ENCODE measurements around the gene PLXNA2. TPM values are rescaled to one million over a fixed set of nuclear protein-coding genes. Genes with fewer than 3 reads are reported as not detected.

The PLXNA2 gene
- polyA plus RNA-seq, 1 of the 3 experiments (the other 2 are of a cell fraction), result 8.5 TPM

GRCh38 chr1:208044589-208045462 lies 199.4 kb downstream of the PLXNA2 start:
- WGBS (ENCODE audit: low lambda C conversion rate), result 92% methylated on average over 27 of the region's 27 CpGs
- no peaks in the 10 kb centered on the region for H3K9me3 ChIP-seq
- H3K4me3 ChIP-seq (ENCODE audit: low read depth in 2 of 2, low read length in 1 of 2), result no peak overlapping the region

DNA sequence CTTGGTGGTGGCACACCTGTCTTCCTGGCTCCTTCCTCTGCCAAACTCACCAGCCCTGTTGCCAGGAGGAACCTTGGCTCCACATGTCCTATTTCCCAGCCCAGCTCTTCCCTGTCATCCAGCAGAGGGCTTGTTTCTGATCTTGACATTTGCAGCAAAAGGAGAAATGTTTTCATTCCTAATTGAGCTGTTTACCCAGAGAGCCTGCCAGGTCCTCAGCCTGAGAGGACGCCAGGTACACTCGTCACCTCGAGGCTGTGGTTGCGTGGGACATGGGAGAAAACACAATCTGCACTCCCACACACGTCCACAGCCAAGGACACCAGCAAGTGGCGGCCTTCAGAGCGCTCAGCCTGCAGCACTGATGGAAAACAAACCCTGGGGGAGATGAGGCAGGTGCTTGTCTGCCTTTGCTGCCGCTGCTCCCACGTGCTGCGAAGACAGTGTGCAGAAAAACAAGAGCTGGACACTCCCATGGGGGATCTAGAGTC lies 200.4 kb downstream of the PLXNA2 start:
- WGBS (ENCODE audit: low lambda C conversion rate), result 85% methylated on average over 7 of the region's 10 CpGs
- no peak overlapping the region for H3K4me2 ChIP-seq
- no peak overlapping the region for H2AFZ ChIP-seq (ENCODE audit: low read depth)
- no peaks in the 10 kb centered on the region for H3K27me3 ChIP-seq (ENCODE audit: insufficient read depth)
- H3F3A ChIP-seq (replicated peaks; ENCODE audit: insufficient read depth), result peaks cover 3% of the 10 kb centered on the region
- POLR2A ChIA-PET, result no interaction called here
- H3K9me3 ChIP-seq, result no peaks in the 10 kb centered on the region
- peaks cover 30 to 80% of the 10 kb centered on the region in 2 experiments for H3K36me3 ChIP-seq (replicated peaks in 1 of 2; ENCODE audit: control insufficient read depth in 1 of 2, insufficient read depth in 2 of 2, low read length in 1 of 2)
- no peaks in the 10 kb centered on the region for H4K20me1 ChIP-seq (ENCODE audit: insufficient read depth)
- no peaks in the 10 kb centered on the region for H3K9me2 ChIP-seq
- no peak for DNase-seq
- H3K9ac ChIP-seq, result no peak overlapping the region
- H3K79me2 ChIP-seq (ENCODE audit: insufficient read depth), result no peaks in the 10 kb centered on the region
- TF ChIP-seq, protein P1, sequence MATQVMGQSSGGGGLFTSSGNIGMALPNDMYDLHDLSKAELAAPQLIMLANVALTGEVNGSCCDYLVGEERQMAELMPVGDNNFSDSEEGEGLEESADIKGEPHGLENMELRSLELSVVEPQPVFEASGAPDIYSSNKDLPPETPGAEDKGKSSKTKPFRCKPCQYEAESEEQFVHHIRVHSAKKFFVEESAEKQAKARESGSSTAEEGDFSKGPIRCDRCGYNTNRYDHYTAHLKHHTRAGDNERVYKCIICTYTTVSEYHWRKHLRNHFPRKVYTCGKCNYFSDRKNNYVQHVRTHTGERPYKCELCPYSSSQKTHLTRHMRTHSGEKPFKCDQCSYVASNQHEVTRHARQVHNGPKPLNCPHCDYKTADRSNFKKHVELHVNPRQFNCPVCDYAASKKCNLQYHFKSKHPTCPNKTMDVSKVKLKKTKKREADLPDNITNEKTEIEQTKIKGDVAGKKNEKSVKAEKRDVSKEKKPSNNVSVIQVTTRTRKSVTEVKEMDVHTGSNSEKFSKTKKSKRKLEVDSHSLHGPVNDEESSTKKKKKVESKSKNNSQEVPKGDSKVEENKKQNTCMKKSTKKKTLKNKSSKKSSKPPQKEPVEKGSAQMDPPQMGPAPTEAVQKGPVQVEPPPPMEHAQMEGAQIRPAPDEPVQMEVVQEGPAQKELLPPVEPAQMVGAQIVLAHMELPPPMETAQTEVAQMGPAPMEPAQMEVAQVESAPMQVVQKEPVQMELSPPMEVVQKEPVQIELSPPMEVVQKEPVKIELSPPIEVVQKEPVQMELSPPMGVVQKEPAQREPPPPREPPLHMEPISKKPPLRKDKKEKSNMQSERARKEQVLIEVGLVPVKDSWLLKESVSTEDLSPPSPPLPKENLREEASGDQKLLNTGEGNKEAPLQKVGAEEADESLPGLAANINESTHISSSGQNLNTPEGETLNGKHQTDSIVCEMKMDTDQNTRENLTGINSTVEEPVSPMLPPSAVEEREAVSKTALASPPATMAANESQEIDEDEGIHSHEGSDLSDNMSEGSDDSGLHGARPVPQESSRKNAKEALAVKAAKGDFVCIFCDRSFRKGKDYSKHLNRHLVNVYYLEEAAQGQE (IDR thresholded peaks at IDR 0.05; ENCODE audit: low read depth, low read length), result no peak
- TF ChIP-seq TCF12 (IDR thresholded peaks at IDR 0.05) (no peak), TAF1 (IDR thresholded peaks at IDR 0.05; ENCODE audit: borderline replicate concordance, low read depth, low read length) (no peak), ELF1 (IDR thresholded peaks at IDR 0.05) (no peak), MXI1 (IDR thresholded peaks at IDR 0.05; ENCODE audit: low read depth, low read length) (no peak), PBX3 (IDR thresholded peaks at IDR 0.05) (no peak)
- TF ChIP-seq, protein P2, sequence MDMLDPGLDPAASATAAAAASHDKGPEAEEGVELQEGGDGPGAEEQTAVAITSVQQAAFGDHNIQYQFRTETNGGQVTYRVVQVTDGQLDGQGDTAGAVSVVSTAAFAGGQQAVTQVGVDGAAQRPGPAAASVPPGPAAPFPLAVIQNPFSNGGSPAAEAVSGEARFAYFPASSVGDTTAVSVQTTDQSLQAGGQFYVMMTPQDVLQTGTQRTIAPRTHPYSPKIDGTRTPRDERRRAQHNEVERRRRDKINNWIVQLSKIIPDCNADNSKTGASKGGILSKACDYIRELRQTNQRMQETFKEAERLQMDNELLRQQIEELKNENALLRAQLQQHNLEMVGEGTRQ (IDR thresholded peaks at IDR 0.05; ENCODE audit: borderline replicate concordance, low read depth, low read length), result no peak
- H3K4me1 ChIP-seq (ENCODE audit: control insufficient read depth in 1 of 2, insufficient read depth in 2 of 2, low read depth in 1 of 2, low read length in 1 of 2), result peaks cover 0 to 5% of the 10 kb centered on the region in 2 experiments; a peak in 1 of 4 replicates
- H3K4me3 ChIP-seq (ENCODE audit: low read depth in 2 of 2, low read length in 1 of 2), result no peak overlapping the region
- CTCF ChIA-PET, result interaction anchor here (0.9 to 5.9 kb wide), 7 partner anchors 13 to 201 kb away, joined by 3 to 56 read pairs (median 8); partner anchors contain the start of gene PLXNA2
- H3K27ac ChIP-seq (ENCODE audit: low read depth in 2 of 2, low read length in 1 of 2), result no peak overlapping the region

More at GRCh38 chr1:208044589-208045462, 199.4 kb downstream of the PLXNA2 start:
- Histone ChIP-seq H3K27ac (ENCODE audit: low read depth in 2 of 2, low read length in 1 of 2) (no peak overlapping the region), H3K9ac (no peak overlapping the region), H3K79me2 (ENCODE audit: insufficient read depth) (no peaks in the 10 kb centered on the region), H3K27me3 (ENCODE audit: insufficient read depth) (no peaks in the 10 kb centered on the region), H3F3A (replicated peaks; ENCODE audit: insufficient read depth) (peaks cover 3% of the 10 kb centered on the region), H4K20me1 (ENCODE audit: insufficient read depth) (no peaks in the 10 kb centered on the region), H3K4me1 (ENCODE audit: control insufficient read depth in 1 of 2, insufficient read depth in 2 of 2, low read depth in 1 of 2, low read length in 1 of 2) (peaks cover 0 to 5% of the 10 kb centered on the region in 2 experiments; a peak in 1 of 4 replicates), H3K36me3 (replicated peaks in 1 of 2; ENCODE audit: control insufficient read depth in 1 of 2, insufficient read depth in 2 of 2, low read length in 1 of 2) (peaks cover 40 to 78% of the 10 kb centered on the region in 2 experiments), H3K9me2 (no peaks in the 10 kb centered on the region), H3K4me2 (no peak overlapping the region), H2AFZ (ENCODE audit: low read depth) (no peak overlapping the region)
- CTCF ChIA-PET, result interaction anchor here (0.6 to 5.9 kb wide), 6 partner anchors 10 to 199 kb away, joined by 3 to 56 read pairs (median 4); partner anchors contain the start of gene PLXNA2
- no peak for TF ChIP-seq TCF12 (IDR thresholded peaks at IDR 0.05)
- no peak for TF ChIP-seq GABPA (IDR thresholded peaks at IDR 0.05; ENCODE audit: low read depth)
- no peak for TF ChIP-seq TEAD4 (IDR thresholded peaks at IDR 0.05; ENCODE audit: borderline replicate concordance, insufficient read depth)
- no peak for DNase-seq
- POLR2A ChIA-PET, result no interaction called here

Data from SK-N-SH (cell line).